Uterus (tissue), 2 donors: ENCODE data around the gene PPM1J.

Source experiments
- CTCF ChIP-seq, 4 experiments: fragments of 200-600 bp in 2 of 4; fragments of 450-650 bp in 2 of 4; sonication (generic) in 2 of 4; IDR thresholded peaks; one replicate each; pipeline ENCODE4 v1.5.1; 2016 to 2019; ENCODE audit warnings: antibody characterized with exemption in 4 of 4, mild to moderate bottlenecking in 2 of 4, moderate library complexity in 1 of 4
- POLR2A ChIP-seq, 2 donors: fragments of 450-650 bp; IDR thresholded peaks; one replicate each; pipeline ENCODE4 v1.6.1; 2016; ENCODE audit warnings: antibody characterized with exemption in 2 of 2, mild to moderate bottlenecking in 1 of 2, moderate library complexity in 1 of 2

DNA sequence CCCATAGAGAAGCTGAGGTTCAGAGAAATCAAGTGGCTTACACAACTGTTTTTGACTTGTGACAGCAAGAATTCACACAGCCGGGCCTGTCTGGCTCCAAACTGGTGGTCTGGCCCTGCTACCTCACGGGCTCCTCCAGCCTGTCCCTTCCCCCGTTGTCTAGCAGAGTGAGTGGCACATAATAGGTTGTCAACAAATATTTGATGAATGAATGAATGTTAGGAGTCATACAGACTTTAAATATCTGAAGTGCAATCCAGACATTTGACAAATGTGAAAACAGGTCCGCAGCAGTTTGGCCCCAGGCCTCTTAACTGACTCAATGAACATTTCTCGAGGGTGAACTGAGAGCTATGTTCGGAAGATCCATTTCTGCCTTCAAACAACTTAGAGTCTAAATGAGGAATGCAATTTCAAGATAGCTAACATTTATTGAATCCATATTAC, 7.1 kb downstream of the PPM1J start:
- TF ChIP-seq CTCF (IDR thresholded peaks at IDR 0.05), result no peak
- TF ChIP-seq POLR2A (IDR thresholded peaks at IDR 0.05), result no peak
